Natural killer cell (primary cell): Measurements from ENCODE around the gene DNM1. TPM values are rescaled to one million over a fixed set of nuclear protein-coding genes. Genes with fewer than 3 reads are reported as not detected.

Experiments used
- ATAC-seq, 3 donors: fragments of 150-1000 bp in 2 of 3; fragments of 200-7000 bp in 1 of 3; cut with Tn5 transposase; 1 replicate in 1 of 3; 2 replicates in 2 of 3; pipeline ENCODE4 v1.10.0; 2021; ENCODE audit warnings: mild to moderate bottlenecking in 2 of 3, moderate library complexity in 2 of 3
- DNase-seq, 2 donors: peaks; one replicate each; pipeline versions ENCODE4 v3.0.0 to v3.0.0-alpha.2; 2013 to 2021; ENCODE audit warnings: mixed read lengths in 1 of 2
- H3K27ac ChIP-seq: one replicate; pipeline ENCODE4 v1.5.1; 2013; ENCODE audit warnings: mild to moderate bottlenecking, low read length
- H3K27me3 ChIP-seq: one replicate; pipeline ENCODE4 v1.6.1; 2013; ENCODE audit warnings: low read length; ENCODE audit not compliant: control insufficient read depth, insufficient read depth
- H3K36me3 ChIP-seq: one replicate; pipeline ENCODE4 v1.6.1; 2013; ENCODE audit warnings: low read length; ENCODE audit not compliant: control insufficient read depth, insufficient read depth
- H3K4me1 ChIP-seq: one replicate; pipeline ENCODE4 v1.6.1; 2013; ENCODE audit warnings: low read length; ENCODE audit not compliant: control insufficient read depth, insufficient read depth
- H3K4me3 ChIP-seq: one replicate; pipeline ENCODE4 v1.5.1; 2013; ENCODE audit warnings: low read length
- H3K9me3 ChIP-seq: one replicate; pipeline ENCODE4 v1.6.1; 2013; ENCODE audit warnings: low read length; ENCODE audit not compliant: control insufficient read depth, insufficient read depth
- H3K27ac Mint-ChIP-seq, 2 donors: one replicate each; pipeline ENCODE4 v1.8.0; 2022; ENCODE audit warnings: mild to moderate bottlenecking in 2 of 2, mixed read lengths in 2 of 2, moderate library complexity in 1 of 2
- H3K27me3 Mint-ChIP-seq, 2 donors: one replicate each; pipeline ENCODE4 v1.8.0; 2022; ENCODE audit warnings: low read depth in 2 of 2, mixed read lengths in 2 of 2
- H3K36me3 Mint-ChIP-seq: one replicate; pipeline ENCODE4 v1.8.0; 2022; ENCODE audit warnings: mixed read lengths
- H3K4me1 Mint-ChIP-seq, 2 donors: one replicate each; pipeline ENCODE4 v1.8.0; 2022; ENCODE audit warnings: mixed read lengths in 2 of 2
- H3K4me3 Mint-ChIP-seq: one replicate; pipeline ENCODE4 v1.8.0; 2022; ENCODE audit warnings: mild to moderate bottlenecking, moderate library complexity, mixed read lengths
- H3K9me3 Mint-ChIP-seq, 2 donors: one replicate each; pipeline ENCODE4 v1.8.0; 2022; ENCODE audit warnings: mixed read lengths in 2 of 2
- WGBS: methylation state at CpG from one replicate; pipeline ENCODE4 v1.1.7; 2013; ENCODE audit warnings: missing lambda C conversion rate; ENCODE audit not compliant: insufficient coverage; 5-methylcytosine and 5-hydroxymethylcytosine counted together
- intact Hi-C: fragments of 100-400 bp; cut with micrococcal nuclease; formaldehyde crosslinking; loops from one replicate; pipeline ENCODE4 v1.14.2; 2022
- total RNA-seq, 4 donors: library from RNA; stranded (reverse); fragments of 120-200 nt in 1 of 4; gene quantifications; one replicate each; pipeline versions ENCODE4 v1.2.3 to v1.2.4, GENCODE V29; 2013 to 2022
- TF ChIP-seq, protein P1 (sequence below): fragments of 200-600 bp; IDR thresholded peaks from one replicate; pipeline ENCODE4 v1.8.0; 2022; ENCODE audit warnings: antibody characterized with exemption

Gene DNM1
- total RNA-seq, 3 donors from 2014 or later (not counting 1 experiment from before 2014, with no cell fraction given): 1.4 to 8.1 (median 2.6) TPM

DNA sequence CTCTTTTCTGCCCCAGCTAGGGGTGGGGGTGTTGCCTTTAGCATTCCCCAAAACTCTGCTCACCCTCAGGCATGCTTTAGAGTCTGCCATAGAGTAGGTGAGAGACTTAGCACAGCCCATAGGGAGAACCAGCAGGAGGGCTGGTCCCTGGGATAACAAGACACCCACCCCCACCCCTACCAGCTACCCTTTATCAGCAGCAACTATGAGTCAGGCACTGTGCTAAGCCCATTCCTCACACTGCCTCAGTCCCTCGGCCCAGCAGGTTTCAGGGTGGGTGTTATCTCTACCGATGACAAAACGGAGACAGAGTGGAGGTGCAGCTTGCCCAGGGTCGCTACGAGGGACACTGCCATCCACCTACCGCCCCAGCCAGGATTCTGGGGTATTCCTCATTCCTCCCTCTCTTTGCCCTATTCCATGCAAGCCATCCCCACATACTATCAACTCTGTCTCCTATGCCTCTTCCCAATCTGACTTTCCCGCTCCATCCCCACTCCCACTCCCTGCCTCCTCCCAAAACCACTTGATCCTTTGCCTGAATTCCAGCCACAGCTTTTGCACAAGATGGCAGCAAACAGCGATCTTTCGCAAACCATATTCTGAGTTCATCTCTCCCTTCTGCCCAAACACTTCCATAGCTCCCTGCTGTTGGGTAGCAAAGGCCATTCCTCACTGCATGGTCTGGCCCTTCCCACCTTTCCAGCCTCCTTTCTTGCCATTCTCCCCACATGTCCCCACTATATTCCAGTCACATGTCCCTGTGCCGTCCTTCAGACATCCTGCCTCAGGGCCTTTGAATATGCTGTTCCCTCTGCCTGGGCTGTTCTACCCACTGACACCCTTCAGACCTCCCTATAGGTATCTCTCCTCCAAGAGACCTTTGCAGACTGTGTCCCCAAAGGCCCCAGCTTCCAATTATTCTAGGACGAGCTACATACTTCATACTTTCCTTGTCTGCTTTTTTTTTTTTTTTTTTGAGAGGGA is 16.9 kb upstream of the DNM1 start:
- DNase-seq: no peak
- Histone ChIP-seq H3K4me3 (no peak overlapping the region), H3K36me3 (peaks cover 40% of the 10 kb centered on the region), H3K4me1 (peaks cover 12% of the 10 kb centered on the region), H3K9me3 (no peaks in the 10 kb centered on the region), H3K27ac (no peak overlapping the region), H3K27me3 (no peaks in the 10 kb centered on the region)
- peak overlapping the region in 1 of 2 donors; percentile 74 for H3K27ac Mint-ChIP-seq
- intact Hi-C loops: no loop called here
- TF ChIP-seq, protein P1, sequence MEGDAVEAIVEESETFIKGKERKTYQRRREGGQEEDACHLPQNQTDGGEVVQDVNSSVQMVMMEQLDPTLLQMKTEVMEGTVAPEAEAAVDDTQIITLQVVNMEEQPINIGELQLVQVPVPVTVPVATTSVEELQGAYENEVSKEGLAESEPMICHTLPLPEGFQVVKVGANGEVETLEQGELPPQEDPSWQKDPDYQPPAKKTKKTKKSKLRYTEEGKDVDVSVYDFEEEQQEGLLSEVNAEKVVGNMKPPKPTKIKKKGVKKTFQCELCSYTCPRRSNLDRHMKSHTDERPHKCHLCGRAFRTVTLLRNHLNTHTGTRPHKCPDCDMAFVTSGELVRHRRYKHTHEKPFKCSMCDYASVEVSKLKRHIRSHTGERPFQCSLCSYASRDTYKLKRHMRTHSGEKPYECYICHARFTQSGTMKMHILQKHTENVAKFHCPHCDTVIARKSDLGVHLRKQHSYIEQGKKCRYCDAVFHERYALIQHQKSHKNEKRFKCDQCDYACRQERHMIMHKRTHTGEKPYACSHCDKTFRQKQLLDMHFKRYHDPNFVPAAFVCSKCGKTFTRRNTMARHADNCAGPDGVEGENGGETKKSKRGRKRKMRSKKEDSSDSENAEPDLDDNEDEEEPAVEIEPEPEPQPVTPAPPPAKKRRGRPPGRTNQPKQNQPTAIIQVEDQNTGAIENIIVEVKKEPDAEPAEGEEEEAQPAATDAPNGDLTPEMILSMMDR: no peak
- no peaks in the 10 kb centered on the region for H3K9me3 Mint-ChIP-seq
- H3K27me3 Mint-ChIP-seq: no peaks in the 10 kb centered on the region
- WGBS: 95% methylated on average over 11 of the region's 11 CpGs
- H3K4me3 Mint-ChIP-seq: no peak overlapping the region
- no peaks in the 10 kb centered on the region for H3K36me3 Mint-ChIP-seq
- ATAC-seq: no peak
- peaks cover 11 to 25% of the 10 kb centered on the region in 2 donors for H3K4me1 Mint-ChIP-seq

DNA sequence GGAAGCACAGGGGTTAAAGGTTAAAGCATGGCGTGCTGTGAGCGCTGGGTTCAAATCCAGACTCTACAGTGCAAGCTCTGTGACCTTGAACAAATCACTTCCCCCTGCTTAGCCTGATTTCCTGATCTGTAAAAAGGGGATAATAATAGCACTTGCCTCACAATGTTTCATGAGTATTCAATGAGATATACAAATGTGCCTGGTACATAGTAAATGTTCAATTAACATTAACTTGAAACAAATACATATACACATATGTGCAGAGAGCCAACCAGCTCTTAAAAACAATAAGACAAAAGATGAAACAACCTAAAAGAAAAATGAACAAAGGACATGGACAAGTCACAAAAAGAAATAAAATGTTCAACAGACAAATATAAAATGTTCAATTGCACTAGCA is 15.8 kb upstream of the DNM1 start:
- no peak overlapping the region for H3K4me3 ChIP-seq
- H3K27ac Mint-ChIP-seq: no peak overlapping the region

DNA sequence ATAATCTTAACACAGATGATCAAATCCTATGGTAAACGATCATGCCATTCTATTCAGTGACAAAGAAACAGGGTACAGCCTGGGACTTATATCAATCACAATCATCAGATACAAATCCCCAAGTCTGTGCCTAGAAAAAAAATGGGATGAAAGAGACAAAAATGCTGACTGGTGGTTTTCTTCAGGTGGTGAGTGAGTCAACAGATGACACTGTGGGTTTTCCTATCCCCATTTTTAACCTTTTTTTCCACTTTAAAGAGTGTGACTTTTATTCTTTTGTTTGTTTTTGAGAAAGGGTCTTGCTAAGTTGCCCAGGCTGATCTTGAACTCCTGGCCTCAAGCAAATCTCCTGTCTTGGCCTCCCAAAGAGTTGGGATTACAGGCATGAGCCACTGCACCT is 15.0 kb upstream of the DNM1 start:
- ATAC-seq: no peak
- H3K27ac Mint-ChIP-seq: peak overlapping the region in 1 of 2 donors; percentile 43
- Histone ChIP-seq H3K4me1 (peaks cover 24% of the 10 kb centered on the region), H3K36me3 (peaks cover 31% of the 10 kb centered on the region), H3K4me3 (no peak overlapping the region), H3K27me3 (no peaks in the 10 kb centered on the region), H3K27ac (no peak overlapping the region), H3K9me3 (no peaks in the 10 kb centered on the region)
- peaks cover 14 to 34% of the 10 kb centered on the region in 2 donors for H3K4me1 Mint-ChIP-seq
- DNase-seq: no peak
- H3K27me3 Mint-ChIP-seq: no peaks in the 10 kb centered on the region
- TF ChIP-seq, protein P1: no peak
- intact Hi-C loops: no loop called here
- no peaks in the 10 kb centered on the region for H3K9me3 Mint-ChIP-seq
- no peak overlapping the region for H3K4me3 Mint-ChIP-seq
- WGBS: no CpG with 5 or more reads among the region's 1 CpG
- H3K36me3 Mint-ChIP-seq: no peaks in the 10 kb centered on the region

More for the DNA sequence above, 15.8 kb upstream of the DNM1 start:
- TF ChIP-seq, protein P1: no peak
- Histone ChIP-seq H3K4me1 (peaks cover 21% of the 10 kb centered on the region), H3K9me3 (no peaks in the 10 kb centered on the region), H3K27ac (no peak overlapping the region), H3K36me3 (peaks cover 39% of the 10 kb centered on the region), H3K27me3 (no peaks in the 10 kb centered on the region)
- no peaks in the 10 kb centered on the region for H3K9me3 Mint-ChIP-seq
- H3K4me1 Mint-ChIP-seq: peaks cover 11 to 28% of the 10 kb centered on the region in 2 donors
- H3K4me3 Mint-ChIP-seq: no peak overlapping the region
- no peak for ATAC-seq
- DNase-seq: no peak
- 100% methylated on average over 2 of the region's 2 CpGs for WGBS
- intact Hi-C loops: no loop called here
- no peaks in the 10 kb centered on the region for H3K27me3 Mint-ChIP-seq
- H3K36me3 Mint-ChIP-seq: no peaks in the 10 kb centered on the region
